H9 (cell line): ENCODE data around the gene EZH1. TPM values are rescaled to one million over a fixed set of nuclear protein-coding genes. Genes with fewer than 3 reads are reported as not detected.
A peak's percentile ranks its signal among the peaks of the same experiment; 100 is the strongest.

Source experiments
- DNase-seq: peaks from one replicate; pipeline ENCODE4 v3.0.0-alpha.2; 2017
- H2AFZ ChIP-seq: one replicate; pipeline ENCODE4 v1.6.1; 2013; ENCODE audit warnings: mild to moderate bottlenecking, low read length, control low read depth, moderate library complexity
- H2AK5ac ChIP-seq: 2 replicates; pipeline ENCODE4 v1.6.1; 2013; ENCODE audit warnings: low read length, control low read depth, mixed read lengths; ENCODE audit not compliant: insufficient read length
- H2BK120ac ChIP-seq: one replicate; pipeline ENCODE4 v1.6.1; 2013; ENCODE audit warnings: low read depth, mild to moderate bottlenecking, low read length, control low read depth, inconsistent platforms; ENCODE audit not compliant: poor library complexity, severe bottlenecking
- H2BK12ac ChIP-seq: 2 replicates; pipeline ENCODE4 v1.6.1; 2013; ENCODE audit warnings: low read length, control low read depth, mixed read lengths, low read depth; ENCODE audit not compliant: insufficient read length
- H2BK15ac ChIP-seq: 2 replicates; pipeline ENCODE4 v1.6.1; 2013; ENCODE audit warnings: low read depth, low read length, control low read depth
- H2BK20ac ChIP-seq: one replicate; pipeline ENCODE4 v1.6.1; 2013; ENCODE audit warnings: low read depth, mild to moderate bottlenecking, low read length, control low read depth, inconsistent platforms; ENCODE audit not compliant: poor library complexity, severe bottlenecking
- H2BK5ac ChIP-seq: 2 replicates; pipeline ENCODE4 v1.6.1; 2013; ENCODE audit warnings: low read length, control low read depth, mixed read lengths; ENCODE audit not compliant: insufficient read length
- H3K14ac ChIP-seq: 2 replicates; pipeline ENCODE4 v1.6.1; 2013; ENCODE audit warnings: low read length, control low read depth; ENCODE audit not compliant: insufficient read depth
- H3K18ac ChIP-seq: 2 replicates; pipeline ENCODE4 v1.6.1; 2013; ENCODE audit warnings: low read depth, mild to moderate bottlenecking, mixed read lengths, low read length, control low read depth; ENCODE audit not compliant: insufficient read length
- H3K23ac ChIP-seq: 2 replicates; pipeline ENCODE4 v1.6.1; 2013; ENCODE audit warnings: low read length, control low read depth, mixed read lengths, low read depth; ENCODE audit not compliant: insufficient read length
- H3K23me2 ChIP-seq: 2 replicates; pipeline ENCODE4 v1.6.1; 2013; ENCODE audit warnings: low read depth, mild to moderate bottlenecking, mixed read lengths, low read length, control low read depth; ENCODE audit not compliant: insufficient read length, poor library complexity, severe bottlenecking
- H3K27ac ChIP-seq: 2 replicates; pipeline ENCODE4 v1.5.1; 2013; ENCODE audit warnings: low read length, control low read depth, mixed read lengths, low read depth; ENCODE audit not compliant: insufficient read length
- H3K27me3 ChIP-seq: 2 replicates; pipeline ENCODE4 v1.6.1; 2013; ENCODE audit warnings: low read length, control low read depth, inconsistent platforms; ENCODE audit not compliant: insufficient read depth
- H3K4ac ChIP-seq: 2 replicates; pipeline ENCODE4 v1.6.1; 2013; ENCODE audit warnings: low read depth, mild to moderate bottlenecking, control low read depth, inconsistent platforms, low read length, moderate library complexity
- H3K4me1 ChIP-seq: 2 replicates; pipeline ENCODE4 v1.6.1; 2013; ENCODE audit warnings: low read length, control low read depth, inconsistent platforms; ENCODE audit not compliant: insufficient read depth
- H3K4me2 ChIP-seq: 2 replicates; pipeline ENCODE4 v1.6.1; 2013; ENCODE audit warnings: low read length, control low read depth, mixed read lengths; ENCODE audit not compliant: insufficient read length, insufficient read depth
- H3K56ac ChIP-seq: 2 replicates; pipeline ENCODE4 v1.6.1; 2013; ENCODE audit warnings: low read depth, mild to moderate bottlenecking, mixed read lengths, low read length, control low read depth; ENCODE audit not compliant: insufficient read length
- H3K79me1 ChIP-seq: 2 replicates; pipeline ENCODE4 v1.6.1; 2013; ENCODE audit warnings: low read depth, mild to moderate bottlenecking, moderate library complexity, low read length, control low read depth, inconsistent platforms; ENCODE audit not compliant: insufficient read depth, poor library complexity, severe bottlenecking
- H3K79me2 ChIP-seq: 2 replicates; pipeline ENCODE4 v1.6.1; 2013; ENCODE audit warnings: low read length, control low read depth, inconsistent platforms; ENCODE audit not compliant: insufficient read depth
- H3K9ac ChIP-seq: 2 replicates; pipeline ENCODE4 v1.6.1; 2013; ENCODE audit warnings: low read length, control low read depth, mixed read lengths; ENCODE audit not compliant: insufficient read length; ENCODE audit errors: extremely low read depth
- H3K9me3 ChIP-seq: one replicate; pipeline ENCODE4 v1.6.1; 2013; ENCODE audit warnings: low read depth, low read length, inconsistent platforms; ENCODE audit not compliant: control insufficient read depth
- H3T11ph ChIP-seq: one replicate; pipeline ENCODE4 v1.6.1; 2013; ENCODE audit warnings: mild to moderate bottlenecking, low read length, control low read depth, inconsistent platforms
- H4K20me1 ChIP-seq: one replicate; pipeline ENCODE4 v1.6.1; 2013; ENCODE audit not compliant: control insufficient read depth, insufficient read length, insufficient read depth
- H4K5ac ChIP-seq: 2 replicates; pipeline ENCODE4 v1.6.1; 2013; ENCODE audit warnings: low read depth, mild to moderate bottlenecking, mixed read lengths, low read length, control low read depth; ENCODE audit not compliant: insufficient read length
- H4K8ac ChIP-seq: replicated peaks from 2 replicates; pipeline ENCODE4 v1.6.1; 2013; ENCODE audit warnings: low read length, control low read depth, mixed read lengths, low read depth; ENCODE audit not compliant: insufficient read length
- H4K91ac ChIP-seq: 2 replicates; pipeline ENCODE4 v1.6.1; 2013; ENCODE audit warnings: low read depth, mild to moderate bottlenecking, moderate library complexity, mixed read lengths, low read length, control low read depth; ENCODE audit not compliant: insufficient read length
- H3K27ac Mint-ChIP-seq, 3 experiments: 2 replicates in 2 of 3; 3 replicates in 1 of 3; pipeline ENCODE4 v1.8.0; 2020 to 2021; ENCODE audit warnings: mixed read lengths in 3 of 3, mild to moderate bottlenecking in 1 of 3, moderate library complexity in 1 of 3
- H3K27me3 Mint-ChIP-seq: 2 replicates; pipeline ENCODE4 v1.8.0; 2021; ENCODE audit warnings: low read depth, mild to moderate bottlenecking, moderate library complexity, mixed read lengths
- H3K36me3 Mint-ChIP-seq, 3 experiments: 2 replicates in 2 of 3; 3 replicates in 1 of 3; pipeline ENCODE4 v1.8.0; 2020 to 2021; ENCODE audit warnings: low read depth in 3 of 3, mixed read lengths in 3 of 3; ENCODE audit not compliant: insufficient read depth in 1 of 3
- H3K4me1 Mint-ChIP-seq, 2 experiments: 2 replicates each; pipeline ENCODE4 v1.8.0; 2020; ENCODE audit warnings: mixed read lengths in 2 of 2
- H3K4me3 Mint-ChIP-seq, 2 experiments: 2 replicates in 1 of 2; 3 replicates in 1 of 2; pipeline ENCODE4 v1.8.0; 2020 to 2021; ENCODE audit warnings: mild to moderate bottlenecking in 2 of 2, mixed read lengths in 2 of 2, moderate library complexity in 1 of 2
- H3K9me3 Mint-ChIP-seq, 2 experiments: 2 replicates in 1 of 2; 3 replicates in 1 of 2; pipeline ENCODE4 v1.8.0; 2020; ENCODE audit warnings: mild to moderate bottlenecking in 2 of 2, mixed read lengths in 2 of 2, moderate library complexity in 1 of 2
- CTCF ChIP-seq: fragments of 200-600 bp; sonication (generic); conservative IDR thresholded peaks from 3 replicates; pipeline ENCODE4 v1.8.0; 2021; ENCODE audit warnings: antibody characterized with exemption, mild to moderate bottlenecking
- WGBS: extraction: QIAGEN DNeasy Blood & Tissue Kit; methylation state at CpG from one replicate; pipeline ENCODE4 v1.1.7; 2013; ENCODE audit warnings: missing lambda C conversion rate, low lambda C conversion rate, mixed read lengths; ENCODE audit not compliant: insufficient read length; ENCODE audit errors: extremely low coverage; 5-methylcytosine and 5-hydroxymethylcytosine counted together
- total RNA-seq: library from RNA; stranded (reverse); gene quantifications from 2 replicates; pipeline ENCODE4 v1.2.1, GENCODE V29; 2021

The EZH1 gene
- total RNA-seq, 1 experiment from 2014 or later = 17.9 TPM

- Histone ChIP-seq H3K27me3 (peaks cover 10% of the 10 kb centered on the region; the same call in 1 of the 2 replicates), H3K4me1 (no peaks in the 10 kb centered on the region), H3K27ac (no peak overlapping the region), H3K14ac (no peak overlapping the region; the same call in 1 of the 2 replicates), H3K23me2 (peaks cover 8% of the 10 kb centered on the region), H3K79me1 (no peaks in the 10 kb centered on the region), H2BK5ac (no peak overlapping the region), H2BK15ac (no peak overlapping the region), H3K79me2 (no peaks in the 10 kb centered on the region), H2BK12ac (no peak overlapping the region), H3K23ac (no peak overlapping the region), H4K20me1 (no peaks in the 10 kb centered on the region), H4K5ac (no peak overlapping the region), H3K56ac (no peak overlapping the region), H2AK5ac (no peak overlapping the region), H3K4me2 (no peak overlapping the region), H4K8ac (no peak overlapping the region), H2AFZ (no peak overlapping the region), H3K9ac (no peak overlapping the region), H2BK120ac (no peak overlapping the region), H3K18ac (no peak overlapping the region), H3K4ac (no peak overlapping the region), H3K9me3 (no peaks in the 10 kb centered on the region), H2BK20ac (no peak overlapping the region), H4K91ac (no peak overlapping the region), H3T11ph (no peak overlapping the region)
- no peak overlapping the region for H3K27ac Mint-ChIP-seq
- no peaks in the 10 kb centered on the region for H3K9me3 Mint-ChIP-seq
- H3K27me3 Mint-ChIP-seq = peaks cover 28% of the 10 kb centered on the region
- peaks cover 20 to 22% of the 10 kb centered on the region in 2 experiments for H3K4me1 Mint-ChIP-seq
- no CpG with 5 or more reads among the region's 25 CpGs for WGBS
- H3K4me3 Mint-ChIP-seq = no peak overlapping the region
- H3K36me3 Mint-ChIP-seq = peaks cover 0 to 3% (median under 1%) of the 10 kb centered on the region in 3 experiments; a peak in 4 of 7 replicates
- peak; percentile 33 for DNase-seq
- TF ChIP-seq CTCF = no peak
Measured at GRCh38 chr17:42784409-42784808, 39.6 kb upstream of the EZH1 start.
